Ishikawa (cell line): Measurements from ENCODE around the gene FFAR3.

Experiments used
- CEBPB ChIP-seq: IDR thresholded peaks from 2 replicates; pipeline ENCODE4 v1.6.1; 2012
- CREB1 ChIP-seq: IDR thresholded peaks from 2 replicates; pipeline ENCODE4 v1.6.1; 2012; ENCODE audit warnings: low read depth
- EGR1 ChIP-seq: IDR thresholded peaks from 2 replicates; pipeline ENCODE4 v1.6.1; 2012
- EP300 ChIP-seq: IDR thresholded peaks from 2 replicates; pipeline ENCODE4 v1.6.1; 2012; ENCODE audit warnings: borderline replicate concordance
- FOXM1 ChIP-seq: IDR thresholded peaks from 2 replicates; pipeline ENCODE4 v1.6.1; 2012; ENCODE audit warnings: low read depth, borderline replicate concordance
- NFIC ChIP-seq: IDR thresholded peaks from 2 replicates; pipeline ENCODE4 v1.6.1; 2012
- RAD21 ChIP-seq: IDR thresholded peaks from 2 replicates; pipeline ENCODE4 v1.6.1; 2012; ENCODE audit warnings: low read depth
- TAF1 ChIP-seq: IDR thresholded peaks from 2 replicates; pipeline ENCODE4 v1.6.1; 2012; ENCODE audit warnings: low read depth, mild to moderate bottlenecking
- TCF12 ChIP-seq: IDR thresholded peaks from 2 replicates; pipeline ENCODE4 v1.6.1; 2012; ENCODE audit warnings: low read depth
- TEAD4 ChIP-seq: IDR thresholded peaks from 2 replicates; pipeline ENCODE4 v1.6.1; 2012
- YY1 ChIP-seq: IDR thresholded peaks from 2 replicates; pipeline ENCODE4 v1.6.1; 2012; ENCODE audit warnings: low read depth
- ZBTB7A ChIP-seq: IDR thresholded peaks from 2 replicates; pipeline ENCODE4 v1.6.1; 2012; ENCODE audit warnings: low read depth
- TF ChIP-seq, protein P1 (sequence below): IDR thresholded peaks from 2 replicates; pipeline ENCODE4 v1.6.1; 2012; ENCODE audit warnings: low read depth, mild to moderate bottlenecking
- TF ChIP-seq, protein P2 (sequence below): IDR thresholded peaks from 2 replicates; pipeline ENCODE4 v1.6.1; 2012
- TF ChIP-seq, protein P3 (sequence below): IDR thresholded peaks from 2 replicates; pipeline ENCODE4 v1.6.1; 2012

The FFAR3 gene

DNA sequence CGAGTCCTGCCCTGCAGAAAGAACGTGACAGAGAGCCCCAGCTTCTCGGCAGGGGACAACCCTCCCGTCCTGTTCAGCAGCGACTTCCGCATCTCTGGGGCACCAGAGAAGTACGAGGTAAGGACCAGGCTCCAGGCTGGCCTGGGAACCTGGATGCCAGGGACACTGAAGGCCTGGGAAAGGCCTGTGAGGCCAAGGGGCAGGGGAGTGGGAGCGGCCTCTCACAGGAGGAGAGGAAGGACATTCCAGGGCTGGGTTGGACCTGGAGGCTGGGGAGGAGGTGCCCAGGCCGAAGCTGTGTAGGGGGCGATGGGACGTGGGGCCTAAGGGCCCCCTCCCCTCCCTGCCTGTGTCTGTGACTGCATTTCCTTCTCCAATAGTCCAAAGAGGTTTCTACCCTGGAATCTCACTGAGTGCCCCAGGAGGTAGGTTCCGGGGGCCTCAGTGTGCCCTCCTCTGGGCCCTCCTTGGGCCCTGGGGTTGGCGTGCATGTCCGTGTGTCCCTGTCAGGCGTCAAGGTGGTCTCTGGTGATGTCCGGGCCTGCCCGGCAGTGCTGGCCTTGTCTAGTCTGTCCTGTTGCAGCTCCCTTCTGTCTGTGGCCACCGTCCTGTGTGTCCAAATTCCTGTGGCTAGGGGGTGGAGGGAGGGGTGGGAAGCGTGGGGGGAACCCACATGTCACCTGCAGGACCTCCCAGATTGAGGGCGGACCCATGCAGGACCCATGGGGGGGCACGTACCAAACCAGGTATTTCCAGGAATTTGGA is 46.2 kb upstream of the FFAR3 start:
- TF ChIP-seq YY1 = no peak
- TF ChIP-seq NFIC = no peak

DNA sequence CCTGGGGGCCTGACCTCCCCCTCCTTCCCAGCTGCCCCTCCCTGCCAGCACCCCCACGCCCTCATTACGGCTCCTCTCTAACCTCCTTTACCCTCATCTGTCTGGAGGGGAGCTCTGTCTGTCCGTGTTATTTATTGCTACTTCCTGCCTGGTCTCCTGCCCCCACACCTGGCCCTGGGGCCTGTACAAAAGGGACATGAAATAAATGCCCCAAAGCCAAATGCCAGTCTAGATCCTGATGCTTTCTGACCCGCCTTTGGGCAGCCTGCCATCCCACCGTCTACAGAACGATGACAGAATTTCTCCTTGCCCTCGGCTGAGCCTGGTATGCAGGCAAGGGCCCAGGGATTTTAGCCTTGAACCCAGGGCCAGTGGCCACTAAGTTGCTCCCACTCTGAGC is 44.7 kb upstream of the FFAR3 start:
- TF ChIP-seq NFIC (no peak), EP300 (no peak), CREB1 (no peak), TAF1 (no peak), TCF12 (no peak), EGR1 (no peak), RAD21 (no peak), ZBTB7A (no peak), YY1 (no peak)
- TF ChIP-seq, protein P1, sequence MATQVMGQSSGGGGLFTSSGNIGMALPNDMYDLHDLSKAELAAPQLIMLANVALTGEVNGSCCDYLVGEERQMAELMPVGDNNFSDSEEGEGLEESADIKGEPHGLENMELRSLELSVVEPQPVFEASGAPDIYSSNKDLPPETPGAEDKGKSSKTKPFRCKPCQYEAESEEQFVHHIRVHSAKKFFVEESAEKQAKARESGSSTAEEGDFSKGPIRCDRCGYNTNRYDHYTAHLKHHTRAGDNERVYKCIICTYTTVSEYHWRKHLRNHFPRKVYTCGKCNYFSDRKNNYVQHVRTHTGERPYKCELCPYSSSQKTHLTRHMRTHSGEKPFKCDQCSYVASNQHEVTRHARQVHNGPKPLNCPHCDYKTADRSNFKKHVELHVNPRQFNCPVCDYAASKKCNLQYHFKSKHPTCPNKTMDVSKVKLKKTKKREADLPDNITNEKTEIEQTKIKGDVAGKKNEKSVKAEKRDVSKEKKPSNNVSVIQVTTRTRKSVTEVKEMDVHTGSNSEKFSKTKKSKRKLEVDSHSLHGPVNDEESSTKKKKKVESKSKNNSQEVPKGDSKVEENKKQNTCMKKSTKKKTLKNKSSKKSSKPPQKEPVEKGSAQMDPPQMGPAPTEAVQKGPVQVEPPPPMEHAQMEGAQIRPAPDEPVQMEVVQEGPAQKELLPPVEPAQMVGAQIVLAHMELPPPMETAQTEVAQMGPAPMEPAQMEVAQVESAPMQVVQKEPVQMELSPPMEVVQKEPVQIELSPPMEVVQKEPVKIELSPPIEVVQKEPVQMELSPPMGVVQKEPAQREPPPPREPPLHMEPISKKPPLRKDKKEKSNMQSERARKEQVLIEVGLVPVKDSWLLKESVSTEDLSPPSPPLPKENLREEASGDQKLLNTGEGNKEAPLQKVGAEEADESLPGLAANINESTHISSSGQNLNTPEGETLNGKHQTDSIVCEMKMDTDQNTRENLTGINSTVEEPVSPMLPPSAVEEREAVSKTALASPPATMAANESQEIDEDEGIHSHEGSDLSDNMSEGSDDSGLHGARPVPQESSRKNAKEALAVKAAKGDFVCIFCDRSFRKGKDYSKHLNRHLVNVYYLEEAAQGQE = no peak
- TF ChIP-seq, protein P2, sequence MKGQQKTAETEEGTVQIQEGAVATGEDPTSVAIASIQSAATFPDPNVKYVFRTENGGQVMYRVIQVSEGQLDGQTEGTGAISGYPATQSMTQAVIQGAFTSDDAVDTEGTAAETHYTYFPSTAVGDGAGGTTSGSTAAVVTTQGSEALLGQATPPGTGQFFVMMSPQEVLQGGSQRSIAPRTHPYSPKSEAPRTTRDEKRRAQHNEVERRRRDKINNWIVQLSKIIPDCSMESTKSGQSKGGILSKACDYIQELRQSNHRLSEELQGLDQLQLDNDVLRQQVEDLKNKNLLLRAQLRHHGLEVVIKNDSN = no peak
- TF ChIP-seq, protein P3, sequence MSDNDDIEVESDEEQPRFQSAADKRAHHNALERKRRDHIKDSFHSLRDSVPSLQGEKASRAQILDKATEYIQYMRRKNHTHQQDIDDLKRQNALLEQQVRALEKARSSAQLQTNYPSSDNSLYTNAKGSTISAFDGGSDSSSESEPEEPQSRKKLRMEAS = no peak

DNA sequence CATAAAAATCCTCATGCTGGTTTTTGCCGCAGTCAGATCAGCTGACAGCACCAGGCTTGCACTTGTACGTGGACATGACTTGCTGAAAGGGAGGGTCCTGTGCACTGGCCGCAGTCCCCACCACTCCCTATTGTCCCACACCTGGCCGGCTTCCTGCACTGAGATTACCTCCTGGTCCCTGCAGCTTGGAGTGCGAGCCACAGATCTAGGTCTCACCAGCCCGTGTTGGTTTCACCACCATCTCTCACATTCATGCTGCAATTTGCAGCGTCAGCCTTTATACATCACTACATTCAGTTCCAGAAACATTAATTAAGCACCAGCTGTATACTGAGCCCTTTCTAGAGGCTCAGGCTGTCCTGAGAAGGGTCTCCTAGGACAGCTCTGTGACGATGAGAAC is 44.2 kb upstream of the FFAR3 start:
- TF ChIP-seq, protein P2 = no peak
- TF ChIP-seq, protein P3 = no peak
- TF ChIP-seq, protein P1 = no peak
- TF ChIP-seq RAD21 = no peak
- no peak for TF ChIP-seq NFIC
- TF ChIP-seq CEBPB = no peak
- no peak for TF ChIP-seq TEAD4
- TF ChIP-seq FOXM1 = no peak
- no peak for TF ChIP-seq TCF12
- TF ChIP-seq ZBTB7A = no peak
- TF ChIP-seq EGR1 = no peak
- TF ChIP-seq EP300 = no peak
- no peak for TF ChIP-seq YY1

DNA sequence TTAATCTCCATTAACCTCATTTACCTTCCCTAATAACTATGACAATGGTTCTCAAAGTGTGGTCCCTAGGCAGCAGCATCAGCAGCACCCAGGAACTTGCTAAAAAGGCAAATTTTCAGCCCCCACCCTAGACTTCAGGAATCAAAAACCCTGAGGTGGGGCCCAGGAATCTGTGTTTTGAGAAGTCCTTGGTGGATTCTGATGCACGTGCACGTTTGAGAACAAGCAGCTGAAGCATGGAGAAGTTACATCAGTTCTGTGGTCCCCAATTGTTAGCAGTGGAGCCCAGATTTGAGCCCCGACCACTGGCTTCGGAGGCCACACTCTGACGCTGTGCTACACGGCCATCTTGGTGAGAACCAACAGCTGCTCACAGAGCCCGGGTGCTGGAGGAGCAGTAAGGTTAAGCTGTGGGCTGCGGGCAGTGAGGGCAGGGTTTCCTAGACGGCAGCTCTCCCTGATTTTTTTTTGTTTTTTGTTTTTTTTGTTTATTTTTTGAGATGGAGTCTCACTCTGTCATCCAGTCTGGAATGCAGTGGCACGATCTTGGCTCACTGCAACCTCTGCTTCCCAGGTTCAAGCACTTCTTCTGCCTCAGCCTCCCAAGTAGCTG is 43.3 kb upstream of the FFAR3 start:
- no peak for TF ChIP-seq TEAD4
- TF ChIP-seq TCF12 = no peak
- TF ChIP-seq EGR1 = no peak
- TF ChIP-seq TAF1 = no peak
- TF ChIP-seq ZBTB7A = no peak
- TF ChIP-seq, protein P2 = no peak
- TF ChIP-seq, protein P1 = no peak
- TF ChIP-seq RAD21 = no peak
- TF ChIP-seq CEBPB = no peak
- TF ChIP-seq EP300 = no peak
- TF ChIP-seq, protein P3 = no peak
- TF ChIP-seq FOXM1 = no peak
- no peak for TF ChIP-seq YY1
- no peak for TF ChIP-seq NFIC
- no peak for TF ChIP-seq CREB1
